OCI-LY1 (cell line): ENCODE measurements around the gene DCTN3.
A peak's percentile ranks its signal among the peaks of the same experiment; 100 is the strongest.

Source experiments
- H2AFZ ChIP-seq: fragments of 200-600 bp; sonication (generic), shearing (Covaris generic); 2 replicates; pipeline ENCODE4 v1.6.0; 2014; ENCODE audit warnings: antibody characterized with exemption, mild to moderate bottlenecking, low read length
- H3F3A ChIP-seq: fragments of 200-600 bp; sonication (generic), shearing (Covaris generic); 2 replicates; pipeline ENCODE4 v1.6.0; 2014; ENCODE audit warnings: mild to moderate bottlenecking, antibody characterized with exemption, low read length, moderate library complexity; ENCODE audit not compliant: insufficient read depth
- H3K27ac ChIP-seq: fragments of 200-600 bp; sonication (generic); 2 replicates; pipeline ENCODE4 v1.5.1; 2014; ENCODE audit warnings: low read length, mixed run types, mild to moderate bottlenecking, low read depth; ENCODE audit not compliant: poor library complexity, severe bottlenecking
- H3K27me3 ChIP-seq: fragments of 200-600 bp; sonication (generic); 2 replicates; pipeline ENCODE4 v1.6.0; 2014; ENCODE audit warnings: antibody characterized with exemption, mild to moderate bottlenecking, low read length, moderate library complexity; ENCODE audit not compliant: insufficient read depth
- H3K36me3 ChIP-seq: fragments of 200-600 bp; sonication (generic); 2 replicates; pipeline ENCODE4 v1.6.1; 2014; ENCODE audit warnings: mild to moderate bottlenecking, antibody characterized with exemption, low read length, moderate library complexity, mixed read lengths; ENCODE audit not compliant: insufficient read depth
- H3K4me1 ChIP-seq: fragments of 200-600 bp; sonication (generic); 2 replicates; pipeline ENCODE4 v1.5.1; 2014; ENCODE audit warnings: mild to moderate bottlenecking, low read length, moderate library complexity; ENCODE audit not compliant: insufficient read depth, severe bottlenecking
- H3K4me2 ChIP-seq: fragments of 200-600 bp; sonication (generic), shearing (Covaris generic); 2 replicates; pipeline ENCODE4 v1.6.1; 2014; ENCODE audit warnings: low read length
- H3K4me3 ChIP-seq: fragments of 200-600 bp; sonication (generic); 2 replicates; pipeline ENCODE4 v1.5.1; 2014; ENCODE audit warnings: low read length, low read depth, mild to moderate bottlenecking, mixed read lengths; ENCODE audit not compliant: poor library complexity, severe bottlenecking
- H3K79me2 ChIP-seq: fragments of 200-600 bp; shearing (Covaris generic); 2 replicates; pipeline ENCODE4 v1.6.1; 2016; ENCODE audit warnings: mixed run types, low read length, mixed read lengths; ENCODE audit not compliant: insufficient read depth
- H3K9ac ChIP-seq: fragments of 200-600 bp; sonication (generic), shearing (Covaris generic); 2 replicates; pipeline ENCODE4 v1.6.1; 2014; ENCODE audit warnings: mild to moderate bottlenecking, low read length, mixed read lengths
- H3K9me2 ChIP-seq: fragments of 200-600 bp; sonication (generic), shearing (Covaris generic); 2 replicates; pipeline ENCODE4 v1.6.1; 2014; ENCODE audit warnings: low read depth, mild to moderate bottlenecking, low read length, mixed read lengths
- H3K9me3 ChIP-seq: fragments of 200-600 bp; shearing (Covaris generic); 2 replicates; pipeline ENCODE4 v1.6.1; 2014; ENCODE audit warnings: low read length, mixed read lengths
- H4K20me1 ChIP-seq: fragments of 200-600 bp; sonication (generic), shearing (Covaris generic); 2 replicates; pipeline ENCODE4 v1.6.0; 2016; ENCODE audit warnings: mild to moderate bottlenecking, low read length; ENCODE audit not compliant: insufficient read depth
- EZH2 ChIP-seq: fragments of 200-600 bp; sonication (generic), shearing (Covaris generic); IDR thresholded peaks from 2 replicates; pipeline ENCODE4 v1.8.0; 2017; ENCODE audit warnings: borderline replicate concordance, mixed run types, mild to moderate bottlenecking, antibody characterized with exemption, low read length, moderate library complexity, mixed read lengths
- TF ChIP-seq, protein P1 (sequence below): fragments of 200-600 bp; sonication (generic), shearing (Covaris generic); IDR thresholded peaks from 2 replicates; pipeline ENCODE4 v1.5.1; 2017; ENCODE audit warnings: mild to moderate bottlenecking, antibody characterized with exemption, low read length, moderate library complexity, mixed read lengths

The DCTN3 gene

DNA sequence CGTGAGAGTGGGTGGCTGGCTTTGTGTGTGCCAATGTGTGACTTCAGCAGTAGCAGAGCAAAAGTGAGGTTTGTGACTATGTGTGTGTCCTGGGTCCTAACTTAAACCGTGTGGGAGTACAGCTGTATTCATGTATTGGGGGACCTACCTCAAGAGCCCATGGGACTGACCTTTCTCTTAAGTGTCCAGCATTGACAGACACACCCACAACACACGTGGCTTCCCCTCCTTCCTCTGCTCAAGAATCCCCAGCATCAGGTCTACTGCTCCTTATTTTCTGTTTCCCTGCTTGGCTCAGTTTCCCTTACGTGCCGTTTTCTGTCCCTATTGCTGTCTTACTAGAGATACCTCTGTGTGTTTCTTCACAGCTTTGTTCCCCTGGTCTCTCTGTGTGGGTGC, 32.3 kb upstream of the DCTN3 start:
- H3K4me1 ChIP-seq: peaks cover 18% of the 10 kb centered on the region
- H3K4me3 ChIP-seq: no peak overlapping the region
- no peak overlapping the region for H3K27ac ChIP-seq
- H3K79me2 ChIP-seq: no peaks in the 10 kb centered on the region
- H4K20me1 ChIP-seq: no peaks in the 10 kb centered on the region
- no peaks in the 10 kb centered on the region; the same call in 1 of the 2 replicates for H3K27me3 ChIP-seq
- no peaks in the 10 kb centered on the region for H3K9me2 ChIP-seq
- H3K9ac ChIP-seq: no peak overlapping the region; the same call in 1 of the 2 replicates
- no peaks in the 10 kb centered on the region for H3K9me3 ChIP-seq
- H3F3A ChIP-seq: no peaks in the 10 kb centered on the region
- TF ChIP-seq EZH2: no peak
- TF ChIP-seq, protein P1, sequence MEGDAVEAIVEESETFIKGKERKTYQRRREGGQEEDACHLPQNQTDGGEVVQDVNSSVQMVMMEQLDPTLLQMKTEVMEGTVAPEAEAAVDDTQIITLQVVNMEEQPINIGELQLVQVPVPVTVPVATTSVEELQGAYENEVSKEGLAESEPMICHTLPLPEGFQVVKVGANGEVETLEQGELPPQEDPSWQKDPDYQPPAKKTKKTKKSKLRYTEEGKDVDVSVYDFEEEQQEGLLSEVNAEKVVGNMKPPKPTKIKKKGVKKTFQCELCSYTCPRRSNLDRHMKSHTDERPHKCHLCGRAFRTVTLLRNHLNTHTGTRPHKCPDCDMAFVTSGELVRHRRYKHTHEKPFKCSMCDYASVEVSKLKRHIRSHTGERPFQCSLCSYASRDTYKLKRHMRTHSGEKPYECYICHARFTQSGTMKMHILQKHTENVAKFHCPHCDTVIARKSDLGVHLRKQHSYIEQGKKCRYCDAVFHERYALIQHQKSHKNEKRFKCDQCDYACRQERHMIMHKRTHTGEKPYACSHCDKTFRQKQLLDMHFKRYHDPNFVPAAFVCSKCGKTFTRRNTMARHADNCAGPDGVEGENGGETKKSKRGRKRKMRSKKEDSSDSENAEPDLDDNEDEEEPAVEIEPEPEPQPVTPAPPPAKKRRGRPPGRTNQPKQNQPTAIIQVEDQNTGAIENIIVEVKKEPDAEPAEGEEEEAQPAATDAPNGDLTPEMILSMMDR: no peak
- H2AFZ ChIP-seq: no peak overlapping the region
- peaks cover 35% of the 10 kb centered on the region for H3K36me3 ChIP-seq
- H3K4me2 ChIP-seq: peak overlapping the region; percentile 46; the same call in 1 of the 2 replicates

DNA sequence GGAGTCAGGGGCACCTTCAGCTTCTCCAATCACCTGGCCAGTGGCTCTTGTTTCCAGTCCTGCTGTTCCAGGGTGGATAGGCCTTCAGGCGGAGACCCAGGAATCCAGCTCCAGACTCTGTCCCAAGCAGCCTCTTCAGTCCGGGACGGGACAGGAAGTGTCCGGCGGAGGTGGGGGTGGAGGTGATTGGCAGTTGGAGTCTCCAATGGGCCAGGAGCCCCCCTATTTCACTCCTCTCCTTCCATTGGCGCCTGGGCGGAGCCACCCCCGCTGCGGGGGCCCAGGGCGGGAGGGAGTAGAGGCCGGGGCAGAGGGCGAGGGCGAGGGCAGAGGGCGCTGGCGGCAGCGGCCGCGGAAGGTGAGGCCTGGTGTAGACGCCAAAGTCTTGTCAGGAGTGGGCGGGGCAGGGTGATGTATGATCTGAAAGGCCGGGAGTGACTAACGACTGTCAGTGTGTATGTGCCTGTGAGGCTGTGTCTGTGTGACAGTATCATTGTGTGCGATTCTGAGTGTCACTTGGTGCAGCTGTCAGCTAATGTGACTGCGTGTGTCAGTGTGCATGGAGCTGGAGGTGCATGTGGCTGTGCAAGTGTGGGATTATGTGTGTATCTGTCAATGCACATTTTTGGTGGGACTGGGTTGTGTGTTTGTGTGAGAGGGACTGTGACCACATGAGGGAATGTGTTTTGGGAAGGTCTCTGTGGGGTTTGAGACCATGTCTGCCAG, 31.7 kb upstream of the DCTN3 start, which contains the start of gene IL11RA:
Gene IL11RA, plus strand, starts transcription at position 310 of the 726 bp plus-strand sequence. CDS start 3,033 bp downstream, outside the sequence.
- Histone ChIP-seq H3K27ac (no peak within 1 kb of the TSS), H3K4me1 (peaks cover 24% of the 10 kb centered on the region), H3K79me2 (no peaks in the 10 kb centered on the region), H3K36me3 (peaks cover 35% of the 10 kb centered on the region), H4K20me1 (no peaks in the 10 kb centered on the region), H3K4me3 (peak within 1 kb of the TSS; percentile 29), H3K9me2 (no peaks in the 10 kb centered on the region), H2AFZ (no peak within 1 kb of the TSS), H3K9ac (no peak within 1 kb of the TSS; the same call in 1 of the 2 replicates), H3F3A (no peaks in the 10 kb centered on the region), H3K4me2 (peak within 1 kb of the TSS; percentile 46), H3K9me3 (no peaks in the 10 kb centered on the region), H3K27me3 (no peaks in the 10 kb centered on the region; the same call in 1 of the 2 replicates)
- TF ChIP-seq EZH2: no peak
- TF ChIP-seq, protein P1: no peak

DNA sequence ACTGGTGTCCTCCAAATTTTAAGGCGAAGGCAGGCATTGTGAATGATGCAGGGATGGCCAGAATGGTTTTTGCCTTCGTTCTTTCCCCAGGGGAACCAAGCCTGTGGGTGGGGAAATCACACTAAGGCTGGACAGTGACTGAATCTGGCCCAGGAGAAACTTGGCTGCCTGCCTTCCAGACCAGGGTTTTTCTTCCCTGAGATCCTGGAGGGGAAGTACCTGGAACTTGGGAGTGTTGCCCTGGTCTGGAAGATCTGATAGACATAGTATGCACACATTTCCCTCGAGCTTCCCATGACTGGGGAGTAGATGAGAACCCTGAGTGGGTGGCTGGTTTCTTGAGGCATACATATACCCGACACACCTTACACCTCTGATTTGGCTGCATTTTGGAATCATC, 31.0 kb upstream of the DCTN3 start:
- no peaks in the 10 kb centered on the region for H3K9me3 ChIP-seq
- no peaks in the 10 kb centered on the region for H3K9me2 ChIP-seq
- H3K4me3 ChIP-seq: no peak overlapping the region
- H3F3A ChIP-seq: no peaks in the 10 kb centered on the region
- no peaks in the 10 kb centered on the region for H3K79me2 ChIP-seq
- H3K27ac ChIP-seq: no peak overlapping the region
- H3K36me3 ChIP-seq: peaks cover 35% of the 10 kb centered on the region
- no peak overlapping the region for H3K9ac ChIP-seq
- TF ChIP-seq, protein P1: no peak
- no peak for TF ChIP-seq EZH2
- H2AFZ ChIP-seq: no peak overlapping the region
- H3K4me1 ChIP-seq: peaks cover 25% of the 10 kb centered on the region
- no peaks in the 10 kb centered on the region for H4K20me1 ChIP-seq
- H3K4me2 ChIP-seq: peak overlapping the region; percentile 46; the same call in 1 of the 2 replicates
- H3K27me3 ChIP-seq: no peaks in the 10 kb centered on the region; the same call in 1 of the 2 replicates
